ENCODE measurements around the gene NUDT16L1. TPM values are rescaled to one million over a fixed set of nuclear protein-coding genes. Genes with fewer than 3 reads are reported as not detected.

The NUDT16L1 gene
- total RNA-seq, 1 experiment from 2014 or later = 21.8 TPM

DNA sequence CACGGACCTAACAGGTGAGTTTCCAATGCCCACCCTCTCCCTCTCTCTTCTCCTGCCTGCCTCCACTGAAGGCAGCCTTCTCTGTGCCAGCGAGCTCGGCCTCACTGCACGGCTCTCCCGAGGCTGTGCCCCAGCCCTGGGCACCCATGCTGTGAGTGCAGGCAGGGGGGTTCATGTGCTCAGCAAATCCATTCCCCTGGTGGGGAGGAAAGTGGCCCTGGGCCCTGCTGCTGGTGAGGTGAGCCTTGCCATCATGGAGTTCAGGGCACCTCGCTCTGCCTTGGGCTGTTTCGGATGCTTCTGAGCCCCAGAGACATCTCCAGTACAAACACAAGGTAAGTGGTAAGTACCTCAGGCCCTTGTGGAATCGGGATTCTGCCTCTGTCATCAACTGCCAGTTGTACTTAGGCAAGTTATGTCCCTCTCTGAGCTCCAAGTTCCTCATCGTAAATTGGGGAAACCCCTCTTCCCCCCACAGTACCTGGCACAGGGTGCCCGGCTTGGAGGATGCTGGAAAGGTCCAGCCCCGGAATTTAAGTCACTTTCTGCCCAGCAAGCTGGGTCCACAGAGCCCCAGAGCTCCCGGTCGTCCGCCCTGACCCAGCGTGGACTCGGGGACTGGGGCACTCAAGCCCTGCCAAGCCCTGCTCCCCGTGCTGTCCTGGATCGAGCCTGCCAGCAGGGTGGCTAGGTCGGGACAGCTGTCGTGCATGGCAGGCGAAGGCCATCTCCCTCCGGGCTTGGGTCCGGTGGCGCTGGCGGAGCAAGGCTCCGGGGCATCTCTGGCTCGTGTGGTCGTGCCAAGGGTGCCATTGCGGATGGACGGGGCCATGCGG lies 684 bp upstream of the NUDT16L1 start:
- TF ChIP-seq, protein P1, sequence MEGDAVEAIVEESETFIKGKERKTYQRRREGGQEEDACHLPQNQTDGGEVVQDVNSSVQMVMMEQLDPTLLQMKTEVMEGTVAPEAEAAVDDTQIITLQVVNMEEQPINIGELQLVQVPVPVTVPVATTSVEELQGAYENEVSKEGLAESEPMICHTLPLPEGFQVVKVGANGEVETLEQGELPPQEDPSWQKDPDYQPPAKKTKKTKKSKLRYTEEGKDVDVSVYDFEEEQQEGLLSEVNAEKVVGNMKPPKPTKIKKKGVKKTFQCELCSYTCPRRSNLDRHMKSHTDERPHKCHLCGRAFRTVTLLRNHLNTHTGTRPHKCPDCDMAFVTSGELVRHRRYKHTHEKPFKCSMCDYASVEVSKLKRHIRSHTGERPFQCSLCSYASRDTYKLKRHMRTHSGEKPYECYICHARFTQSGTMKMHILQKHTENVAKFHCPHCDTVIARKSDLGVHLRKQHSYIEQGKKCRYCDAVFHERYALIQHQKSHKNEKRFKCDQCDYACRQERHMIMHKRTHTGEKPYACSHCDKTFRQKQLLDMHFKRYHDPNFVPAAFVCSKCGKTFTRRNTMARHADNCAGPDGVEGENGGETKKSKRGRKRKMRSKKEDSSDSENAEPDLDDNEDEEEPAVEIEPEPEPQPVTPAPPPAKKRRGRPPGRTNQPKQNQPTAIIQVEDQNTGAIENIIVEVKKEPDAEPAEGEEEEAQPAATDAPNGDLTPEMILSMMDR (IDR thresholded peaks at IDR 0.05; ENCODE audit: unreplicated experiment) = no peak
- POLR2A ChIA-PET = interaction anchor here (0.9 to 3.3 kb wide), 7 partner anchors 10 to 341 kb away, joined by 3 to 30 read pairs (median 4); partner anchors contain the start of genes ANKS3, DNAAF8 and NAGPA
- Mint-ChIP-seq H3K4me3 (ENCODE audit: unreplicated experiment) (peak overlapping the region; percentile 75), H3K36me3 (ENCODE audit: insufficient read depth, unreplicated experiment) (peaks cover 72% of the 10 kb centered on the region), H3K27ac (ENCODE audit: low read depth, unreplicated experiment) (peak overlapping the region; percentile 40), H3K4me1 (ENCODE audit: insufficient read depth, unreplicated experiment) (peaks cover 5% of the 10 kb centered on the region), H3K27me3 (ENCODE audit: insufficient read depth, unreplicated experiment) (no peaks in the 10 kb centered on the region), H3K9me3 (ENCODE audit: unreplicated experiment) (no peaks in the 10 kb centered on the region)
- no peak for DNase-seq (ENCODE audit: unreplicated experiment)
- CTCF ChIA-PET = interaction anchor here (0.6 to 1.9 kb wide), 2 partner anchors 9 to 10 kb away, joined by 4 to 7 read pairs; no protein-coding TSS in a partner anchor
- intact Hi-C loops (cut with micrococcal nuclease) = loop anchor here (5.0 kb wide), 1 partner anchor 265 kb away; the partner anchor contains the start of gene SEC14L5
- no TSS peak for BruUV-seq (replicated peaks)

- ChIA-PET CTCF (interaction anchor here (0.6 to 0.7 kb wide), 2 partner anchors 37 to 263 kb away, joined by 3 to 4 read pairs; no protein-coding TSS in a partner anchor), POLR2A (interaction anchor here (0.7 to 3.3 kb wide), 16 partner anchors 9 to 339 kb away, joined by 3 to 30 read pairs (median 4); partner anchors contain the start of genes ANKS3, DNAAF8, NAGPA and ROGDI)
- TF ChIP-seq, protein P1 (IDR thresholded peaks at IDR 0.05; ENCODE audit: unreplicated experiment) = no peak
- Mint-ChIP-seq H3K4me1 (ENCODE audit: insufficient read depth, unreplicated experiment) (peaks cover 5% of the 10 kb centered on the region), H3K27ac (ENCODE audit: low read depth, unreplicated experiment) (peak overlapping the region; percentile 66), H3K9me3 (ENCODE audit: unreplicated experiment) (no peaks in the 10 kb centered on the region), H3K36me3 (ENCODE audit: insufficient read depth, unreplicated experiment) (peaks cover 64% of the 10 kb centered on the region), H3K4me3 (ENCODE audit: unreplicated experiment) (peak overlapping the region; percentile 75), H3K27me3 (ENCODE audit: insufficient read depth, unreplicated experiment) (no peaks in the 10 kb centered on the region)
- peak; percentile 60 for DNase-seq (ENCODE audit: unreplicated experiment)
- BruUV-seq (replicated peaks) = no TSS peak
- intact Hi-C loops (cut with micrococcal nuclease) = loop anchor here (5.0 kb wide), 1 partner anchor 263 kb away; the partner anchor contains the start of gene SEC14L5
Measured at GRCh38 chr16:4693956-4694641, 737 bp downstream of the NUDT16L1 start.

DNA sequence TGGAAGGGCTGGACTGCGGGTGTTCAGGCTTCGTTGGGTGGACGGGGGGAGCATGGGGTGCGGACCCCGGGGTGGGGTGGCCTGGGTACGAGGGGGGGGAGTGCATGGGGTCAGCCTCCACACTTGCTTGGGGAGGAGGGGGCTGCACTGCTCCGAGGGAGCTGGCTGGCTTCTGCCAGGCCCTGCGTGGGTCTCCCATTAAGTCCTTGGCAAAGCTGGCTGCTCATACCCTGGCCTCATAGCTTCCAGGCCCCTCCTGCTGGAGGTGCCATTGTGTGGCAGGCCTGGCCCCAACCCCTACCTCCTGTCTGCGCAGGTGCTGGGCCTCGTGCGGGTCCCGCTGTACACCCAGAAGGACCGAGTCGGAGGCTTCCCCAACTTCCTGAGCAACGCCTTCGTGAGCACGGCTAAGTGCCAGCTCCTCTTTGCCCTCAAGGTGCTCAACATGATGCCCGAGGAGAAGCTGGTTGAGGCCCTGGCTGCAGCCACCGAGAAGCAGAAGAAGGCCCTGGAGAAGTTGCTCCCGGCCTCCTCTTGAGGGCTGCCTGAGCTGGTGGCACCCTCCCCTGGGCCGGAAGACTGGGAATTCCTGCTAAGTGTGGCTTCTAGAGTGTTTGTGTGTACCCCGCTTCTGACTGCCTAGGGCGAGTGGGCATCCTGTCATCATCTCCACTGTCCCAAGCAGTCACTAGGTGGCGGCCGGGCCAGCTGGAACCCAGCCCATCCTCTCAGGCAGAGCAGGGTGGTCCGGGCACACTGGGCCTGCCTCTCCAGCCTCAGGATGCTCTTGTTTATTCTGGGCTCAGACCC lies 1.5 kb downstream of the NUDT16L1 start:
- POLR2A ChIA-PET = interaction anchor here (0.7 to 3.3 kb wide), 9 partner anchors 9 to 243 kb away, joined by 3 to 30 read pairs (median 5); partner anchors contain the start of genes ANKS3, DNAAF8 and ROGDI
- peaks cover 66% of the 10 kb centered on the region for H3K36me3 Mint-ChIP-seq (ENCODE audit: insufficient read depth, unreplicated experiment)
- CTCF ChIA-PET = interaction anchor here (0.6 to 1.4 kb wide), 4 partner anchors 25 to 262 kb away, joined by 3 to 6 read pairs (median 4); partner anchors contain the start of gene MGRN1

More for the DNA sequence above, 1.5 kb downstream of the NUDT16L1 start:
- intact Hi-C loops (cut with micrococcal nuclease) = loop anchor here (5.0 kb wide), 1 partner anchor 262 kb away; the partner anchor contains the start of gene SEC14L5
- BruUV-seq (replicated peaks) = no TSS peak
- H3K27me3 Mint-ChIP-seq (ENCODE audit: insufficient read depth, unreplicated experiment) = no peaks in the 10 kb centered on the region
- H3K4me3 Mint-ChIP-seq (ENCODE audit: unreplicated experiment) = peak overlapping the region; percentile 75
- H3K4me1 Mint-ChIP-seq (ENCODE audit: insufficient read depth, unreplicated experiment) = peaks cover 5% of the 10 kb centered on the region
- peak overlapping the region; percentile 66 for H3K27ac Mint-ChIP-seq (ENCODE audit: low read depth, unreplicated experiment)
- H3K9me3 Mint-ChIP-seq (ENCODE audit: unreplicated experiment) = no peaks in the 10 kb centered on the region
- DNase-seq (ENCODE audit: unreplicated experiment) = no peak
- TF ChIP-seq, protein P1 (IDR thresholded peaks at IDR 0.05; ENCODE audit: unreplicated experiment) = no peak

Measured in MCF 10A (cell line).